Measurements from ENCODE around the gene CHADL. TPM values are rescaled to one million over a fixed set of nuclear protein-coding genes. Genes with fewer than 3 reads are reported as not detected.
A peak's percentile ranks its signal among the peaks of the same experiment; 100 is the strongest.

Gene CHADL
- total RNA-seq, 4 donors from 2014 or later, result 0.73 to 1.3 TPM; not detected in 2

GRCh38 chr22:41286639-41287091 is 45.9 kb upstream of the CHADL start:
- intact Hi-C loops (cut with DNase I; ENCODE audit: low total_unique reads) (loop anchor here (1.0 to 10.0 kb wide), 6 partner anchors 41 to 798 kb away; partner anchors contain the start of genes L3MBTL2, POLR3H, RBX1 and TEF), in situ Hi-C loops (cut with MboI; ENCODE audit: low sequenced_read_pairs in 4 of 4) (loop anchor here in 1 of 4 donors (25.0 kb wide), 1 partner anchor 251 kb away; the partner anchor contains the start of gene POLR3H)
- no peaks in the 10 kb centered on the region for H3K9me3 ChIP-seq
- peak overlapping the region; percentile 81 to 90 (median 86) for H3K27ac ChIP-seq
- peaks cover 0 to 32% of the 10 kb centered on the region in 2 donors for H3K36me3 ChIP-seq
- H3K4me3 ChIP-seq, result peak overlapping the region; percentile 60 to 85 (median 66)
- ATAC-seq (peak; percentile 18 to 26), DNase-seq (no peak)
- no peaks in the 10 kb centered on the region for H3K27me3 ChIP-seq
- TF ChIP-seq CTCF (IDR thresholded peaks at IDR 0.05 in 4 of 5, conservative IDR thresholded peaks at IDR 0.05 in 1 of 5) (no peak), POLR2A (IDR thresholded peaks at IDR 0.05) (no peak)
- peaks cover 14% of the 10 kb centered on the region in 2 donors for H3K4me1 ChIP-seq

DNA sequence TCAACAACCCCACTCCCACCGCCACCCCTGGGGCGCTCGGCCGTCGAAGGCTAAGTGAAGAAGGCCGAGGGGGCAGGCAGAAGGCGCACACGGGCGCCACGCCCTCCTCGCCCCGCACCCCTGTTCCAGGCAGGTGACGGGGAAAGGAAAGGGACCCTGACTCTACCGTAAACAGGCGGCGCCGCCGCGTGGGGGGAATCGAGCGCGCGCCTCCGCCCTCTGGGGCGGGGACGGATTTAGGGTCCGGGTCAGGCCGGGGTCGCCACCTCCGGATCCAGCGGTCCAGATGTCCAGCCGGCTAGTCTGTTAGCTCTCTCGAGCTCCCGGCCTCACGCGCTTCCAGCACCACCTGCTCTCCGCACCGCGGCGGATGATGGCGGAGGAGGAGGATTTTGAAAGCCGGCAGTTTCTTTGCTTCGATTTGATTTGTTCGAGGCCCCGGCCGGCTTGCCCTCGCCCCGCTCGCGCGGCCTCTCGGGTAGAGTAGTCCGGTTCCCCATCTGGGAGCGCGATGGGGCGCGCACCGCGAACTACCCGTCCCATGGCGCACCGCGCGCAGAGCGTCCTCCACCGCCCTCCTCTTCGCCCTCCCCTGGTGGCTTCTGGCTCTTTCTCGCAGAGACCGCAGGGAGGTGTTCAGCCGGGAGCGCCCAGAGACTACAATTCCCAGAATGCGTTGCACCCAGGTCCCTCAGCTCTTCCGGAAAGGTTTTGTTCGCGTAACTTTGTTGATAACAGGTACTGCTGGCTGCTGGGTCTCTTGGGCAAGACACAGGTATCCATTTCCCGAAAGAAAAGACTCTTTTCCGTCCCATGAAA is 45.3 kb upstream of the CHADL start, which contains the start of gene RANGAP1:
Gene RANGAP1, minus strand, starts transcription at position 368 of the 819 bp plus-strand sequence. CDS start 5,143 bp downstream, outside the sequence.
- DNase-seq (peak; percentile 97 to 98), ATAC-seq (peak; percentile 97 to 98)
- Histone ChIP-seq H3K9me3 (no peaks in the 10 kb centered on the region), H3K4me1 (peaks cover 14% of the 10 kb centered on the region in 2 donors), H3K4me3 (peak within 1 kb of the TSS; percentile 81 to 99 (median 86)), H3K27ac (peak within 1 kb of the TSS; percentile 88 to 94 (median 91)), H3K27me3 (no peaks in the 10 kb centered on the region), H3K36me3 (peaks cover 0 to 35% of the 10 kb centered on the region in 2 donors)
- intact Hi-C loops (cut with DNase I; ENCODE audit: low total_unique reads), result loop anchor here (1.0 to 10.0 kb wide), 6 partner anchors 41 to 799 kb away; partner anchors contain the start of genes L3MBTL2, POLR3H, RBX1 and TEF
- in situ Hi-C loops (cut with MboI; ENCODE audit: low sequenced_read_pairs in 4 of 4), result loop anchor here in 1 of 4 donors (25.0 kb wide), 1 partner anchor 251 kb away; the partner anchor contains the start of gene POLR3H
- TF ChIP-seq POLR2A (IDR thresholded peaks at IDR 0.05), result peak; percentile 91 to 92
- TF ChIP-seq CTCF (IDR thresholded peaks at IDR 0.05 in 4 of 5, conservative IDR thresholded peaks at IDR 0.05 in 1 of 5), result peak in 2 of 5 experiments; percentile 33 to 38

DNA sequence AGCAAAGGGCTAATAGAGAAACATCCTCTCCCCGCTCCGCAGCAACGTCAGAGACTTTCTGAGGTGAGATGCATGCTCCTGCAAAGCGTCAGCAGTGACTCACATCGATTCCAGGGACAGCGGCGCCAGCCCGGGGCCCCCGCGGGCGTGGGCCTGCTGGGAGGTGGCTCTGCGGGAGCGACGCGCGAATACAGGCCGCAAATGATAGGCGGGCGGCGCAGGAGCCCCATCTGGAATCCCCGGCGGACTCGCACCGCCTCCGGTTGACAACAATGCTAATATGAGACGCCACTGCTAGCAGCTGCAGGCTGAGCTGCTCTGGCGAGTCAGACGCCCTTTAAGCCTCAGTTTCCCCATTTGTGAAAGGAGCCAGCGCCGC is 44.7 kb upstream of the CHADL start:
- TF ChIP-seq CTCF (IDR thresholded peaks at IDR 0.05 in 4 of 5, conservative IDR thresholded peaks at IDR 0.05 in 1 of 5) (no peak), POLR2A (IDR thresholded peaks at IDR 0.05) (no peak)
- ATAC-seq (peak; percentile 5 to 27), DNase-seq (peak in 1 of 2 donors; percentile 34)
- H3K4me1 ChIP-seq, result peaks cover 14% of the 10 kb centered on the region in 2 donors
- no peaks in the 10 kb centered on the region for H3K27me3 ChIP-seq
- in situ Hi-C loops (cut with MboI; ENCODE audit: low sequenced_read_pairs in 4 of 4) (loop anchor here in 1 of 4 donors (25.0 kb wide), 1 partner anchor 252 kb away; the partner anchor contains the start of gene POLR3H), intact Hi-C loops (cut with DNase I; ENCODE audit: low total_unique reads) (loop anchor here (5.0 to 10.0 kb wide), 2 partner anchors 42 to 799 kb away; no protein-coding TSS in a partner anchor)
- H3K4me3 ChIP-seq, result peak overlapping the region; percentile 81 to 99 (median 86)
- peaks cover 0 to 39% of the 10 kb centered on the region in 2 donors for H3K36me3 ChIP-seq
- H3K27ac ChIP-seq, result peak overlapping the region; percentile 88 to 94 (median 91)
- H3K9me3 ChIP-seq, result no peaks in the 10 kb centered on the region

GRCh38 chr22:41284465-41284864 is 43.7 kb upstream of the CHADL start:
- in situ Hi-C loops (cut with MboI; ENCODE audit: low sequenced_read_pairs in 4 of 4) (loop anchor here in 1 of 4 donors (25.0 kb wide), 1 partner anchor 253 kb away; the partner anchor contains the start of gene POLR3H), intact Hi-C loops (cut with DNase I; ENCODE audit: low total_unique reads) (loop anchor here (10.0 kb wide), 1 partner anchor 800 kb away; no protein-coding TSS in a partner anchor)
- ATAC-seq, result no peak
- Histone ChIP-seq H3K4me3 (peak overlapping the region in 1 of 4 donors; percentile 85), H3K4me1 (peaks cover 14% of the 10 kb centered on the region in 2 donors), H3K36me3 (peaks cover 0 to 49% of the 10 kb centered on the region in 2 donors), H3K9me3 (no peaks in the 10 kb centered on the region), H3K27me3 (no peaks in the 10 kb centered on the region), H3K27ac (no peak overlapping the region)
- DNase-seq, result no peak
- TF ChIP-seq POLR2A (IDR thresholded peaks at IDR 0.05), result no peak
- no peak for TF ChIP-seq CTCF (IDR thresholded peaks at IDR 0.05 in 4 of 5, conservative IDR thresholded peaks at IDR 0.05 in 1 of 5)
